ENCODE results near the gene BPGM.

DNA sequence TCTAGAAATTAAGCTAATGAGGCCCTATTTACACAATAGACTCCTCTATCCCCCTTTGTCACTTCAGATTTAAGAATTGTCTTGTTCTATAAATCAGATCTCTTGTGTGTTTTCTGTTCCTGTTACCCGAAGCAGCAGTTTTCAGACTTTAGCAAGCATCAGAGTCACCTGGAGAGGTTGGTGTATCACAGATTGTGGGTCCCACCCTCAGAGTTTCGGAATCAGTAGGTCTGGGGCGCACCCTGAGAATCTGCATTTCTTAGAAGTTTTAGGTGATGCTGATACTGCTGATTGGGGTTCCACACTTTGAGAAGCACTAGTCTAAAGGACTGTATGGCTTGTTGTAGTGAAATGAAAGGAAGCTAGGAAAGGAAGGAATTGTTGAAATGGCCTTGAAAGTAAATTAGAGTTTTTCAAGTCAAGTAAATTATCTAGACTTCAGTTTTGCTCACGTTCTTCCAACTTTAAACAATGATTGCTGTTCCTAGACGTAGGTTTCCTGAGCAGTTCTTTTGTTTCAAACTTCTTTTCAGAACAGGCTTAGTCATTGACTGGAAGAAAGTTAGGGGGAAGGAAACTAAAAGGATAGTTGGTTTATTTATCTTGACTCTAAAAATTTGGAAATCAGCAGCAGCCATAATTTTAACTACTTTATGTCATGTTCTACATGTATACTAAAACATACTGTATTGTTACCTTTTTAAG is 15.7 kb downstream of the BPGM start:
- TF ChIP-seq, protein P1, sequence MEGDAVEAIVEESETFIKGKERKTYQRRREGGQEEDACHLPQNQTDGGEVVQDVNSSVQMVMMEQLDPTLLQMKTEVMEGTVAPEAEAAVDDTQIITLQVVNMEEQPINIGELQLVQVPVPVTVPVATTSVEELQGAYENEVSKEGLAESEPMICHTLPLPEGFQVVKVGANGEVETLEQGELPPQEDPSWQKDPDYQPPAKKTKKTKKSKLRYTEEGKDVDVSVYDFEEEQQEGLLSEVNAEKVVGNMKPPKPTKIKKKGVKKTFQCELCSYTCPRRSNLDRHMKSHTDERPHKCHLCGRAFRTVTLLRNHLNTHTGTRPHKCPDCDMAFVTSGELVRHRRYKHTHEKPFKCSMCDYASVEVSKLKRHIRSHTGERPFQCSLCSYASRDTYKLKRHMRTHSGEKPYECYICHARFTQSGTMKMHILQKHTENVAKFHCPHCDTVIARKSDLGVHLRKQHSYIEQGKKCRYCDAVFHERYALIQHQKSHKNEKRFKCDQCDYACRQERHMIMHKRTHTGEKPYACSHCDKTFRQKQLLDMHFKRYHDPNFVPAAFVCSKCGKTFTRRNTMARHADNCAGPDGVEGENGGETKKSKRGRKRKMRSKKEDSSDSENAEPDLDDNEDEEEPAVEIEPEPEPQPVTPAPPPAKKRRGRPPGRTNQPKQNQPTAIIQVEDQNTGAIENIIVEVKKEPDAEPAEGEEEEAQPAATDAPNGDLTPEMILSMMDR (IDR thresholded peaks at IDR 0.05) = no peak
- TF ChIP-seq POLR2A (IDR thresholded peaks at IDR 0.05) = no peak
